HUES6 (cell line): ENCODE results near the gene WBP2.

Experiments
- H3K27ac ChIP-seq: 2 replicates; pipeline ENCODE4 v1.7.0; 2013; ENCODE audit warnings: low read depth, mild to moderate bottlenecking, low read length, inconsistent platforms
- H3K27me3 ChIP-seq: 2 replicates; pipeline ENCODE4 v1.6.1; 2013; ENCODE audit warnings: low read length; ENCODE audit not compliant: control insufficient read depth, insufficient read depth
- H3K36me3 ChIP-seq: 2 replicates; pipeline ENCODE4 v1.6.1; 2013; ENCODE audit warnings: low read length; ENCODE audit not compliant: control insufficient read depth, insufficient read depth
- H3K4me1 ChIP-seq: 2 replicates; pipeline ENCODE4 v1.6.1; 2013; ENCODE audit warnings: low read length; ENCODE audit not compliant: control insufficient read depth, insufficient read depth
- H3K4me3 ChIP-seq: 2 replicates; pipeline ENCODE4 v1.5.1; 2013; ENCODE audit warnings: low read depth, low read length
- H3K9ac ChIP-seq: one replicate; pipeline ENCODE4 v1.6.1; 2013; ENCODE audit warnings: mild to moderate bottlenecking, low read length
- H3K9me3 ChIP-seq: 2 replicates; pipeline ENCODE4 v1.6.1; 2013; ENCODE audit warnings: low read depth, low read length; ENCODE audit not compliant: control insufficient read depth, insufficient read depth

WBP2 gene

DNA sequence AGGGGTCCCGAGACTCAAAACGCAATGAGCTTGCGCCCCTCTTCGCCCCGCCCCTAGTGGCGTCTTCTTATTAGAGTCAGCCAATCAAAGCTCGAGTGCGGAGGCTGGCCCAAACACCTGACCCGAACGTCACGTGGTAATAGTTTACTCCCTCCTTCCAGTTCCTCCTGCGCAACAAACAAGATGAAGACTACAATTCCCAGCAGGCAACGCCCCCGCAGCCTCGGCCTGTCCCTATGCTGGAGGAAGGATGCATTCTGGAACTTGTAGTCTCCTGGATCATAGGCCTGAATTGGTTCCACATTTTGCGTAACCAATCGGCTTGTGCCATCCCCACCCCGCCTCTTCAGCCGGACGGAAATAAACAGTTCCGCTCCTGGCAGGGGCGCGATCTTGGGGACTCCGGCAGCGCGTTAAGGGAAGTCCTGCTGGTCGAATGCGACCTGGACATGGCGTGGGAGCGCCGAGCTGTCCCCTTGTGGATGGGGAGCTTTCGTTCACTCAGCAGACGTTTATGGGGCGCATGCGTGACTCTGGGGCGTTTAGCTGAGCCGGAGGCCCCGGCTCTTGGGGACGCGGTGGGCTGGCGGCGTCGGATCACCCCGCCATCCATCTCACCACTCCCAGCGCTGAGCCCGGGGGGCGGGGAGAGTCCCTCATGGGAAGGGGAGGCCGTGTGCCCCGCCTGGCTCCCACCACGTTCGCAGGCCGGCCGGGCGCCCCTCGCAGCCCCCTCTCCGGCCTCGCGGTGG, at the start of gene WBP2:
WBP2 (minus strand) TSS at position 26 of the 752 bp plus-strand sequence. CDS start 38 bp downstream, outside the sequence.
- peak within 1 kb of the TSS; percentile 65 for H3K27ac ChIP-seq
- H3K27me3 ChIP-seq = no peaks in the 10 kb centered on the region
- peaks cover 7% of the 10 kb centered on the region for H3K4me1 ChIP-seq
- peak within 1 kb of the TSS; percentile 84 for H3K4me3 ChIP-seq
- no peaks in the 10 kb centered on the region for H3K9me3 ChIP-seq
- H3K36me3 ChIP-seq = peaks cover 12% of the 10 kb centered on the region
- peak within 1 kb of the TSS; percentile 84 for H3K9ac ChIP-seq

DNA sequence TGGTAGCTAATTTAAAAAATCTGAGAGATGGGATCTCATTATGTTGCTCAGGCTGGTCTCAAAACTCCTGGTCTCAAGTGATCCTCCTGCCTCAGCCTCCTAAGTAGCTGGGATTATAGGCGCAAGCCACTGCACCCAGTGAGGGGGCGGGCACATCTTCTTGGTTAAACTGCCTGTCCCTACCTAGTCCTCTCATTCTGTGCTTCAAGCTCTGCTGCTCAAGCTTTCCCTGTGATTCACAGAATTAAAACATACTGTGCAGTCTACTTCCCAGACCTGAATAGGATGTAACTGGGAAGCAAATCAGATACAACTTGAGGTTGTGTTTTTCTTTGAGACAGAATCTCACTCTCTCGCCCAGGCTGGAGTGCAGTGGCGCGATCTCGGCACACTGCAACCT, 47.3 kb upstream of the WBP2 start:
- no peak overlapping the region for H3K4me3 ChIP-seq
- no peak overlapping the region for H3K27ac ChIP-seq
- H3K27me3 ChIP-seq = no peaks in the 10 kb centered on the region
- H3K9ac ChIP-seq = no peak overlapping the region
- peaks cover 5% of the 10 kb centered on the region for H3K4me1 ChIP-seq
- no peaks in the 10 kb centered on the region for H3K9me3 ChIP-seq
- peaks cover 46% of the 10 kb centered on the region for H3K36me3 ChIP-seq

DNA sequence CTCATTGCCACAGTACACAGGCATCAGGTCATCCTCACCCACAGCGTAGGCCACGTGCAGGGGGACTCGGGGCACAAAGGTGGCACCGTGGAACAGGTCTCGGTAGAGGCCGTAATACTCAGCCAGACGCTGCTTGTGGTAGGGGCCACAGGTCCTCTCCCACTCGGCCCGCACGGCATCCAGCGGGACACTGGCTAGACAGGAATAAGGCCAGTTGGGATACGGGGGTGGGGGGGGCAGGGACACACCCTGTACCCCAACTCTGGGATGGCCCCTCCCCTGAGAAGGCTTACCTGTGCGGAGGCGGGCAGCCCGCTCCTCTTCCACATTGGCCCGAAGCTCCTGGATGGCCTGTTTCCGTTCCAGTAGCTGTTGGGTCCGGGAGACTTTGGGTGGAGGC, 46.6 kb upstream of the WBP2 start:
- no peaks in the 10 kb centered on the region for H3K27me3 ChIP-seq
- H3K9ac ChIP-seq = no peak overlapping the region
- H3K27ac ChIP-seq = no peak overlapping the region
- peaks cover 46% of the 10 kb centered on the region for H3K36me3 ChIP-seq
- H3K4me3 ChIP-seq = no peak overlapping the region
- peaks cover 10% of the 10 kb centered on the region for H3K4me1 ChIP-seq
- no peaks in the 10 kb centered on the region for H3K9me3 ChIP-seq

DNA sequence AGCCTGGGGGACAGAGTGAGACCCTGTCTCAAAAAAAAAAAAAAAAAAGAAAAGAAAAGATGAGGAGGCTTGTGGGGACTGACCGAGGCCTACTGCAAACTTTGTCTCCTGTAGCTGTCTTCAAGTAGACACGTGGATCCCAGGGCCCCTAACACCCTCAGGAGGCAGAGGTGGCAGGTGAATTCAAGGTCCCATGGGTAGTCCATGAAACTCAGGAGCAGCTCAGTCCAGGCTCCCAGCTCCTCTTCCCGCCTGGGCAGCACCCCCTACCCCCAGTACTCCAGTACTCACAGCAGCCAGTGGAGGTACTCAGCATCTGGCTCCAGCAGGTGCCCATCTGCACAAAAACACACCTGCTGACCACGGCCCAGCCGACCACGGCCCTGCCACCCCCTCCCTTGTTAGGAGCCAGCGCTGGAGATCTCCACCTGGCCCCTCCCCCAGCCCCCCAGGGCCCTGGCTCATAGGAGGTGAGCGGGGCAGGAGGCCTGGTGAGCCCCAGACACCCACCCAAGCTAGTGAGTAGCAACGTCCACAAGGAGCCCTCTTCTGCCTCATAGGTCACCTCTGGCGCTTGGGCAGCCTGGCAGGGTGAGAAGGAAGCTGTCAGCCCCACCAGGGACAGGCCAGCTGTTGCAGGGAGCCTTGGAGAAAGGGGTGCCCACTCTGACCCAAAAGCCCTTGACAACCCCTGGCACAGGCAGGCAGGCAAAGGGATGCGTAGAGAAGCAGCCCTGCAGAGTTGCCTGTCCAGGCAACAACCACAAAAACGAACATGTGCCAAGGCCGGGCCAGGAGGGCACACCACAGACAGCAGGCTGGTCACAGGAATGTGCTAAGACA, 45.8 kb upstream of the WBP2 start:
- Histone ChIP-seq H3K9me3 (no peaks in the 10 kb centered on the region), H3K4me3 (no peak overlapping the region), H3K27me3 (no peaks in the 10 kb centered on the region), H3K27ac (no peak overlapping the region), H3K36me3 (peaks cover 46% of the 10 kb centered on the region), H3K4me1 (peaks cover 10% of the 10 kb centered on the region), H3K9ac (no peak overlapping the region)

DNA sequence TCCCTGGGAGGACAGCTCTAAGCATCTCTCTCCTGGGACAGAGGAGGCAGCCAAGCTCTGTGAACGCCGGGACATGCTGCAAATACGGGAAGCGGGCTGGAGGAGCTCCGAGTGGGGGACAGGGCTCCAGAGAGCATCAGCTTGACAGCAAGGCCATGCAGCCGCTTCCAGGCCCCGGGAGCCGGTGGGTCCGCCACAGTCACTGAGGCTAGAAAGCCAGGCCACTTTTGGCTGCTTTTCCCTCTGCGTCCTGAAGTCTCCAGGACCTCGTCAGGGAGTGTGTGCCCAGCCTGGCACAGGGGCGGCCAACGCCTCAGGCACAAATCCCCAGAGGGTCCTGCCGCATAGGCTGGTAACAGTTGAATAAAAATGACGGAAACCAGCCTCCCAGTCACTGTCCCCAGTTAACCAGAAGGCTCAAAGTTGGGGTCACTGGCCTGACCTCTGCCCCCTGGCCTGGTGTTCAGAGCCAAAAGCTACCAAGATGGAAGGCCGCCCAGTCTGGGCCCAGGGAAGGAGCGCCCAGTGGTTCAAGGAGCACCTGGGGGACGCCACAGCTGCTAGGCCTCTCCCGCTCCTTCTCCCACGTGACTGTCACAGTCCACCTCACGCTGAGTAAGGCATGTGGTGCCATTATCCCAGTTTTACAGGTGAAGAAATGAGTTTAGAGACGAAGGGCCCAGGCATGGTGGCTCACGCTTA, 44.8 kb upstream of the WBP2 start:
- no peak overlapping the region for H3K4me3 ChIP-seq
- H3K27ac ChIP-seq = no peak overlapping the region
- peaks cover 19% of the 10 kb centered on the region for H3K4me1 ChIP-seq
- H3K9ac ChIP-seq = no peak overlapping the region
- H3K36me3 ChIP-seq = peaks cover 46% of the 10 kb centered on the region
- no peaks in the 10 kb centered on the region for H3K27me3 ChIP-seq
- H3K9me3 ChIP-seq = no peaks in the 10 kb centered on the region

DNA sequence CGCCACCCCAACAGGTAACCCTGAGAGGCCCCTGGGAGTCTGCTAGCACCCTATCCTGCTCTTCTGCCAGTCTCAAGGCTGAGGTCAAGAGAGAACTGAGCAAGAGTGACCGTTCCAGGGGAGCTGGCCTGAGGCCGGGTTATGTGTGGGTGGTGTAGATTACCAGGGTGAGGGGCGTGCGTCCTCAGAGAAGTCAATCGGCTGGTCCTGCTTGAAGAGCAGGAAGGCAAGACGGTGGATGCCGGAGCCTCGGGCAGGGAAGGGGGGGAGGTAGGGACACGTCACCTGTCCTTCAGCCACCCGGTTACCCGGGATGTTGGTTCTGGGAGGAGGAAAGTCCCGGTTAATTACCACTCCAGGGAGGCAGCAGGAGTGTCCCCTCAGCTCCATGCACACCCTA, 44.2 kb upstream of the WBP2 start:
- peaks cover 46% of the 10 kb centered on the region for H3K36me3 ChIP-seq
- H3K4me1 ChIP-seq = peaks cover 25% of the 10 kb centered on the region
- no peak overlapping the region for H3K9ac ChIP-seq
- no peak overlapping the region for H3K27ac ChIP-seq
- H3K4me3 ChIP-seq = no peak overlapping the region
- H3K27me3 ChIP-seq = no peaks in the 10 kb centered on the region
- H3K9me3 ChIP-seq = no peaks in the 10 kb centered on the region

DNA sequence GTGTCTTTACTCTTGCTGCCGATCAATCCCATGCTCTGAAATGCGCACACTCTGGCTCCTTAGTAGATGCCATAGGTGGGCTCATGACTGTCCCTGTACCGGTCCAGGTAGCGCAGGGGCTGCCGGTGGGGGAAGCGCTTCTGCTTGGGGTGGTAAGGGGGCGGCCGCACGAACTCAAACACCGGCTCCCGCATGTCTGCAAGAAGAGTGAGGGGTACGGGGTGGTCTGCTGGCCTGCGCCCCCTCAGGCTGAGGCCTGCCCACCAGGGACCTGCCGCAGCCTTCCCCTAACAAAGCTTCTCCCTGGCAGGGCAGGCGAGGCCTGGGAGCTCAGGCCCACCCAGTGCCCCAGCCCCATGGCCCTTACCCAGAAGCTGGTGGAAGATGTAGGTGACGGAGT, 43.7 kb upstream of the WBP2 start:
- Histone ChIP-seq H3K4me3 (no peak overlapping the region), H3K36me3 (peaks cover 46% of the 10 kb centered on the region), H3K4me1 (peaks cover 30% of the 10 kb centered on the region), H3K27me3 (no peaks in the 10 kb centered on the region), H3K27ac (no peak overlapping the region), H3K9me3 (no peaks in the 10 kb centered on the region), H3K9ac (no peak overlapping the region)

DNA sequence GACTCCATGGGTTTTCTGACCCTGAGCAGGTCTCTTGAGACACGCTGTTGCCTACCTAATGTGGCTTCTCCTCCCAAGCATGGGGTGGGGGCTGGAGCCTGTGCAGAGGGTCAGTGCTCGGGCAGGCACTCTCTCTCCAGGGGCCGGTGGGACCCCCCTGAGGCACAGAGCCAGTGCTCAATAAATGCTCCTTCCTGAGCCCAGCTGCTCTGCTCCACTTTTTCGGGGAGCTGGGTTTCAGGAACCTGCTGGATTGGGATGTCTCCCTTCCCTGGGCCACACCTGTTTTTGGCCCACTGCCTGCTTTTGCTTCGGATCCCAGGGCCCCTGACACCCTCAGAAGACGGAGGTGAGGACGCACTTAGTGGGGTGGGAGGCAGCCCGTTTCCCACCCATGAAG, 42.9 kb upstream of the WBP2 start:
- Histone ChIP-seq H3K36me3 (peaks cover 46% of the 10 kb centered on the region), H3K27me3 (no peaks in the 10 kb centered on the region), H3K4me1 (peaks cover 32% of the 10 kb centered on the region), H3K9me3 (no peaks in the 10 kb centered on the region), H3K27ac (no peak overlapping the region), H3K4me3 (no peak overlapping the region), H3K9ac (peak overlapping the region; percentile 54)

DNA sequence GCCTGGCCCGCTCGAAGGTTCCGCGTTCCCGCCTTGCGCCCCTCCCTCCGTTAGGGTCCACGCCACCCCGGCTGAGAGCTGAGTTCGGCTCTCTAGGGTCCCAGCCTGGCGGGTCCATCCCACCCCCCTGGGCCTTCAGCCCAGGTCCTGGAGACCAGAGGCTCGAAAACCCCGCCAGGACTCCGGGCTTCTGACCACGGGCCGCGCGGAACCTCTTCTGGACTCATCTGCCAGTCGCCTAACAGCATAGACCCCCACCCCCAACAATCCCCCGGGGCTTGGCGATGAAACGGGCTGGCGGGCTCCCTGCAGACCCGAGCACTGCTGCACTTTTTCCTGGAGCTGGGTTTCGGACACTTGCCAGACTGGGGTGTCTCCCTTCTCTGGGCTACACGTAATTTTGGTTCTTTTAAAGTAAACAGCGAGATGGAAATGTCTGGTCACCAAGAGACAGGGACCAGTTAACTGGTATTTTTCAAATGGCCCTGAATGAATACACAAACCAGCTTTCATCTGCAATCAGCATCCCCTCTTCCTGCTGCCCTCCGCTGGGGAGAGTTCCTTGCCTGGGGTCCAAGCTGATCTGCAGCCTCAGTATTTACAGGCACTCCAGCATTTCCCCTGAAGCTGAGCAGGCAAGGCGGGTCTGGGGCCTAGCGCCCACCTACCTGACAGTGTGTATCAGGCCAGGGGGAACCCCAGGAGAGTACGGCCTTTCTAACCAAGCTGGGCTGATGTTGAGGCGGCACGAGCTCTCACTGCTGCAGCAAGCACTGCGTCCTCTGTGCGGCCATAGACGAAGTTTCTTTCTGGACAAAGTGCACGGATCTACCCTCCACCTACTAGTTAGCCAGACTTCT, 42.3 kb upstream of the WBP2 start:
- Histone ChIP-seq H3K36me3 (peaks cover 44% of the 10 kb centered on the region), H3K4me3 (peak overlapping the region; percentile 83), H3K27me3 (no peaks in the 10 kb centered on the region), H3K9me3 (no peaks in the 10 kb centered on the region), H3K27ac (peak overlapping the region; percentile 1; the same call in 1 of the 2 replicates), H3K9ac (peak overlapping the region; percentile 54), H3K4me1 (peaks cover 32% of the 10 kb centered on the region)

DNA sequence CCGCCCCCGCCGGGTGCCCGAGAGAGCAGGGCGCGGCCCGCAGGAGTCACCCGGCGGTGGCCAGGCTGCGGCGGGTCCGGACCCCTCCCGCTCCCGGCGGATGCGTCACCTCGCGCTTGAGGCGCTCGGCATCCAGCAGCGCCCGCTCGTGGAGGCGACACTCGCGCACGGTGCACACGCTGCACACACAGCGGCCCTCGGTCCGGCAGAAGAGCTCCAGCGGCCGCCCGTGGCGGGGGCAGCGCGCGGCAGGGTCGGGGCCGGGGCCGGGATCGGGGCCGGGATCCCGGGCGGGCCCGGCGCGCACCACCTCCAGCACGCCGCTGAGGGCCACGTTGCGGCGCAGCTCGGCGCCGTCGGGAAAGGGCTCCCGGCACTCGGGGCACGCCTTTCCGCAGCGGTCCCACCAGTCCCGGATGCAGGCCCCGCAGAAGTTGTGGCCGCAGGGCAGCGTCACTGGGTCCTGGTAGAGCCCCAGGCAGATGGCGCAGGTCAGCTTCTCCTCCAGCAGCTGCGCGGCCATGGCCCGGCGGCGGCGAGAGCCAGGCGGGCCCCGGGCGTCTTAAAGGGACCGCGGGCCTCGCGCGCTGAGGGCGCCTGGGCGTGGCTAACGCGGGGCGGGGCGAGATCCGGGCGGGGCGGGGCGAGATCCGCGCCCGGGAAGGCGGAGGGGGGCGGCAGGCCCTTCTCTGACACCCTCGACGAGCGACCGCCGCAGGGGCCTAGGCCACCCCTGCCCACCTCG, 41.5 kb upstream of the WBP2 start, which contains the start of gene TRIM65:
TRIM65 (minus strand) TSS at position 537 of the 745 bp plus-strand sequence; CDS start at position 523, 14 bp downstream.
- Histone ChIP-seq H3K9ac (peak within 1 kb of the TSS; percentile 80), H3K36me3 (peaks cover 44% of the 10 kb centered on the region), H3K4me1 (peaks cover 32% of the 10 kb centered on the region), H3K27ac (peak within 1 kb of the TSS; percentile 72; the same call in 1 of the 2 replicates), H3K4me3 (peak within 1 kb of the TSS; percentile 83), H3K9me3 (no peaks in the 10 kb centered on the region), H3K27me3 (no peaks in the 10 kb centered on the region)
